IMR-90 (cell line): Measurements from ENCODE around the gene IWS1. TPM values are rescaled to one million over a fixed set of nuclear protein-coding genes. Genes with fewer than 3 reads are reported as not detected.

Source experiments
- ATAC-seq: fragments of 200-7000 bp; cut with Tn5 transposase; 2 replicates; pipeline ENCODE4 v1.9.1; 2020; ENCODE audit warnings: low read depth, mild to moderate bottlenecking, moderate library complexity
- BruUV-seq: library from RNA; stranded (reverse); fragments of 400-500 nt; replicated peaks from 2 replicates; lab custom pipeline; 2021; lab: Mats Ljungman, UMichigan
- CTCF ChIA-PET: fragments of 300-600 bp; formaldehyde crosslinking; extraction: SDS; loops from one replicate; lab custom pipeline; 2021; ENCODE audit warnings: antibody characterized with exemption; lab: Yijun Ruan, JAX
- POLR2A ChIA-PET: fragments of 300-600 bp; sonication (Branson Sonifier 250); formaldehyde crosslinking; loops from one replicate; lab custom pipeline; 2022; ENCODE audit warnings: antibody characterized with exemption; ENCODE audit not compliant: unreplicated experiment; lab: Charles Lee
- DNase-seq: peaks from one replicate; pipeline ENCODE4 v3.0.0; 2013
- H2AFZ ChIP-seq: replicated peaks from 2 replicates; pipeline ENCODE3; 2013; ENCODE audit warnings: low read length, mild to moderate bottlenecking; ENCODE audit not compliant: poor library complexity
- H2AK5ac ChIP-seq: 2 replicates; pipeline ENCODE4 v1.6.1; 2013; ENCODE audit warnings: low read depth, low read length, inconsistent platforms
- H2AK9ac ChIP-seq: replicated peaks from 2 replicates; pipeline ENCODE3; 2013; ENCODE audit warnings: mild to moderate bottlenecking, low read depth, low read length, moderate library complexity; ENCODE audit not compliant: poor library complexity
- H2BK120ac ChIP-seq: 2 replicates; pipeline ENCODE4 v1.6.1; 2013; ENCODE audit warnings: low read depth, low read length, inconsistent platforms
- H2BK15ac ChIP-seq: 3 replicates; pipeline ENCODE4 v1.6.1; 2013; ENCODE audit warnings: low read depth, low read length, inconsistent platforms
- H2BK20ac ChIP-seq: 2 replicates; pipeline ENCODE4 v1.6.1; 2013; ENCODE audit warnings: low read depth, mild to moderate bottlenecking, inconsistent platforms, low read length, moderate library complexity
- H2BK5ac ChIP-seq: 2 replicates; pipeline ENCODE4 v1.6.1; 2013; ENCODE audit warnings: mild to moderate bottlenecking, low read depth, low read length, inconsistent platforms; ENCODE audit not compliant: poor library complexity, severe bottlenecking
- H3K14ac ChIP-seq: replicated peaks from 2 replicates; pipeline ENCODE4 v1.6.1; 2013; ENCODE audit warnings: low read depth, low read length, inconsistent platforms
- H3K18ac ChIP-seq: 2 replicates; pipeline ENCODE4 v1.6.1; 2013; ENCODE audit warnings: low read depth, low read length, control low read depth
- H3K23ac ChIP-seq: 2 replicates; pipeline ENCODE4 v1.6.1; 2013; ENCODE audit warnings: low read depth, low read length, inconsistent platforms
- H3K27ac ChIP-seq: 2 replicates; pipeline ENCODE4 v1.5.1; 2013; ENCODE audit warnings: mild to moderate bottlenecking, control low read depth, low read length; ENCODE audit not compliant: insufficient read depth
- H3K27me3 ChIP-seq: 2 replicates; pipeline ENCODE4 v1.6.1; 2013; ENCODE audit warnings: low read length; ENCODE audit not compliant: control insufficient read depth, insufficient read depth
- H3K36me3 ChIP-seq: 2 replicates; pipeline ENCODE4 v1.6.1; 2013; ENCODE audit warnings: low read length, mixed read lengths; ENCODE audit not compliant: control insufficient read depth, insufficient read depth
- H3K4ac ChIP-seq: 2 replicates; pipeline ENCODE4 v1.6.1; 2013; ENCODE audit warnings: low read depth, low read length, inconsistent platforms
- H3K4me1 ChIP-seq: 2 replicates; pipeline ENCODE4 v1.6.1; 2013; ENCODE audit warnings: low read length, mixed read lengths; ENCODE audit not compliant: control insufficient read depth, insufficient read depth
- H3K4me2 ChIP-seq: 2 replicates; pipeline ENCODE4 v1.6.1; 2013; ENCODE audit warnings: low read depth, mild to moderate bottlenecking, control low read depth, low read length, moderate library complexity
- H3K4me3 ChIP-seq: 2 replicates; pipeline ENCODE4 v1.5.1; 2013; ENCODE audit warnings: low read depth, mild to moderate bottlenecking, control low read depth, low read length, moderate library complexity; ENCODE audit not compliant: insufficient read depth
- H3K56ac ChIP-seq: 2 replicates; pipeline ENCODE4 v1.6.1; 2013; ENCODE audit warnings: low read length, inconsistent platforms; ENCODE audit not compliant: insufficient read depth; ENCODE audit errors: extremely low read depth
- H3K79me1 ChIP-seq, 2 experiments: 2 replicates each; pipeline ENCODE4 v1.6.1; 2013; ENCODE audit warnings: low read length in 2 of 2, inconsistent platforms in 1 of 2, low read depth in 1 of 2
- H3K9ac ChIP-seq: 2 replicates; pipeline ENCODE4 v1.6.1; 2013; ENCODE audit warnings: low read depth, low read length, control low read depth
- H3K9me1 ChIP-seq: 2 replicates; pipeline ENCODE4 v1.6.1; 2013; ENCODE audit warnings: low read length, inconsistent platforms; ENCODE audit not compliant: insufficient read depth
- H3K9me3 ChIP-seq: 2 replicates; pipeline ENCODE4 v1.6.1; 2013; ENCODE audit warnings: low read length; ENCODE audit not compliant: control insufficient read depth, insufficient read depth
- H4K20me1 ChIP-seq: 2 replicates; pipeline ENCODE4 v1.6.1; 2013; ENCODE audit warnings: low read length, inconsistent platforms; ENCODE audit not compliant: insufficient read depth
- H4K5ac ChIP-seq: 2 replicates; pipeline ENCODE4 v1.6.1; 2013; ENCODE audit warnings: mild to moderate bottlenecking, low read depth, low read length, control low read depth
- H4K8ac ChIP-seq, 2 experiments: 2 replicates each; pipeline ENCODE4 v1.6.1; 2013; ENCODE audit warnings: low read depth in 2 of 2, low read length in 2 of 2, control low read depth in 1 of 2, inconsistent platforms in 1 of 2
- H4K91ac ChIP-seq: 2 replicates; pipeline ENCODE4 v1.6.1; 2013; ENCODE audit warnings: low read depth, low read length, inconsistent platforms; ENCODE audit not compliant: insufficient read depth
- BHLHE40 ChIP-seq: fragments of 150-350 bp; IDR thresholded peaks from 2 replicates; pipeline ENCODE4 v1.6.1; 2016; ENCODE audit warnings: mild to moderate bottlenecking, low read depth, low read length
- CEBPB ChIP-seq: IDR thresholded peaks from 2 replicates; pipeline ENCODE4 v1.6.1; 2012; ENCODE audit warnings: low read depth, low read length, improper control_type of control experiment
- CHD1 ChIP-seq: IDR thresholded peaks from 2 replicates; pipeline ENCODE4 v1.6.1; 2012; ENCODE audit warnings: low read depth, low read length, improper control_type of control experiment
- CTCF ChIP-seq: conservative IDR thresholded peaks from 2 replicates; pipeline ENCODE4 v1.5.1; 2012; ENCODE audit warnings: mild to moderate bottlenecking, low read depth, low read length, improper control_type of control experiment
- FOS ChIP-seq: fragments of 150-350 bp; IDR thresholded peaks from 2 replicates; pipeline ENCODE4 v1.6.1; 2016; ENCODE audit warnings: low read depth, low read length
- MAFK ChIP-seq: IDR thresholded peaks from 2 replicates; pipeline ENCODE4 v1.6.1; 2012; ENCODE audit warnings: low read depth, low read length, improper control_type of control experiment
- MAZ ChIP-seq: IDR thresholded peaks from 2 replicates; pipeline ENCODE4 v1.6.1; 2012; ENCODE audit warnings: low read depth, mild to moderate bottlenecking, low read length, improper control_type of control experiment, moderate library complexity, borderline replicate concordance
- NFE2L2 ChIP-seq: fragments of 150-350 bp; IDR thresholded peaks from 2 replicates; pipeline ENCODE4 v1.6.1; 2016; ENCODE audit warnings: low read depth, mild to moderate bottlenecking, low read length
- RAD21 ChIP-seq: IDR thresholded peaks from 2 replicates; pipeline ENCODE4 v1.6.1; 2012; ENCODE audit warnings: low read length, improper control_type of control experiment
- RCOR1 ChIP-seq: IDR thresholded peaks from 2 replicates; pipeline ENCODE4 v1.6.1; 2012; ENCODE audit warnings: mild to moderate bottlenecking, low read length, improper control_type of control experiment; ENCODE audit not compliant: insufficient replicate concordance
- RFX5 ChIP-seq: IDR thresholded peaks from 2 replicates; pipeline ENCODE4 v1.8.0; 2012; ENCODE audit warnings: low read depth, mild to moderate bottlenecking, low read length, moderate library complexity
- SMC3 ChIP-seq: fragments of 150-350 bp; IDR thresholded peaks from 2 replicates; pipeline ENCODE4 v1.6.1; 2016; ENCODE audit warnings: low read depth, mild to moderate bottlenecking, antibody characterized with exemption, low read length, moderate library complexity
- USF2 ChIP-seq: fragments of 150-350 bp; IDR thresholded peaks from 2 replicates; pipeline ENCODE4 v1.6.1; 2017; ENCODE audit warnings: mild to moderate bottlenecking, antibody characterized with exemption, low read length, low read depth
- WGBS, 2 experiments: methylation state at CpG; one replicate each; pipeline versions ENCODE4 v1.1.5 to v1.1.7; 2013; ENCODE audit warnings: missing lambda C conversion rate in 2 of 2; ENCODE audit not compliant: insufficient read length in 1 of 2; ENCODE audit errors: extremely low coverage in 2 of 2; 5-methylcytosine and 5-hydroxymethylcytosine counted together
- dilution Hi-C: fragments of 300-500 bp; cut with HindIII; formaldehyde crosslinking; loops from one replicate; pipeline ENCODE4 v1.14.3; 2018; ENCODE audit warnings: low sequenced_read_pairs; ENCODE audit not compliant: unreplicated experiment
- in situ Hi-C: fragments of 300-500 bp; cut with MboI; formaldehyde crosslinking; loops from 3 replicates; pipeline ENCODE4 v1.14.3; 2019; ENCODE audit warnings: low sequenced_read_pairs, inconsistent platforms, mixed read lengths
- intact Hi-C: fragments of 100-400 bp; cut with micrococcal nuclease; formaldehyde crosslinking; loops from 2 replicates; pipeline ENCODE4 v1.10.0; 2022
- polyA plus RNA-seq, 3 experiments: library from polyadenylated mRNA; depleted of rRNA; stranded (reverse); fragments of >200 nt; gene quantifications; 2 replicates each; pipeline ENCODE4 v1.2.3, GENCODE V29; 2012; ENCODE audit warnings: low replicate concordance in 1 of 3
- total RNA-seq: library from RNA; depleted of rRNA; stranded (reverse); fragments of >200 nt; gene quantifications from 2 replicates; pipeline ENCODE4 v1.2.3, GENCODE V29; 2012
- TF ChIP-seq, protein P1 (sequence below): fragments of 150-350 bp; IDR thresholded peaks from 2 replicates; pipeline ENCODE4 v1.6.1; 2016; ENCODE audit warnings: low read depth, mild to moderate bottlenecking, low read length, moderate library complexity, borderline replicate concordance

The IWS1 gene
- total and polyA plus RNA-seq, 2 of the 4 experiments (the other 2 are of a cell fraction) = 31.5 to 52.5 TPM

- ChIA-PET POLR2A (interaction anchor here (1.2 kb wide), 1 partner anchor 10 kb away, joined by 3 read pairs; the partner anchor contains the start of gene IWS1), CTCF (interaction anchor here (1.1 kb wide), 1 partner anchor 24 kb away, joined by 3 read pairs; no protein-coding TSS in a partner anchor)
- BruUV-seq = no TSS peak
- Histone ChIP-seq H3K9me3 (no peaks in the 10 kb centered on the region), H3K4ac (no peak overlapping the region), H3K4me3 (no peak overlapping the region), H2BK20ac (no peak overlapping the region), H3K36me3 (no peaks in the 10 kb centered on the region), H4K20me1 (no peaks in the 10 kb centered on the region), H3K4me1 (no peaks in the 10 kb centered on the region), H2BK5ac (no peak overlapping the region), H3K18ac (no peak overlapping the region), H2BK15ac (no peak overlapping the region), H3K14ac (no peak overlapping the region), H4K5ac (no peak overlapping the region), H3K4me2 (no peak overlapping the region), H2AK5ac (no peak overlapping the region), H3K9ac (no peak overlapping the region), H3K23ac (no peak overlapping the region), H4K8ac (no peak overlapping the region), H4K91ac (no peak overlapping the region), H2AK9ac (no peak overlapping the region), H3K56ac (no peak overlapping the region), H3K27me3 (peaks cover 45% of the 10 kb centered on the region), H2BK120ac (no peak overlapping the region), H2AFZ (no peak overlapping the region), H3K27ac (no peak overlapping the region), H3K79me1 (no peaks in the 10 kb centered on the region), H3K9me1 (0 out of 2 replicates have a peak, but pooled peaks cover 3% of the 10 kb centered on the region)
- intact Hi-C loops = no loop called here
- no CpG with 5 or more reads among the region's 7 CpGs for WGBS, 2 experiments
- DNase-seq (no peak), ATAC-seq (no peak)
- dilution Hi-C loops = no loop called here
- in situ Hi-C loops = no loop called here
- TF ChIP-seq, protein P1, sequence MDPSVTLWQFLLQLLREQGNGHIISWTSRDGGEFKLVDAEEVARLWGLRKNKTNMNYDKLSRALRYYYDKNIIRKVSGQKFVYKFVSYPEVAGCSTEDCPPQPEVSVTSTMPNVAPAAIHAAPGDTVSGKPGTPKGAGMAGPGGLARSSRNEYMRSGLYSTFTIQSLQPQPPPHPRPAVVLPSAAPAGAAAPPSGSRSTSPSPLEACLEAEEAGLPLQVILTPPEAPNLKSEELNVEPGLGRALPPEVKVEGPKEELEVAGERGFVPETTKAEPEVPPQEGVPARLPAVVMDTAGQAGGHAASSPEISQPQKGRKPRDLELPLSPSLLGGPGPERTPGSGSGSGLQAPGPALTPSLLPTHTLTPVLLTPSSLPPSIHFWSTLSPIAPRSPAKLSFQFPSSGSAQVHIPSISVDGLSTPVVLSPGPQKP = no peak
- TF ChIP-seq CTCF (no peak), RAD21 (no peak), CHD1 (no peak), RCOR1 (no peak), RFX5 (no peak), MAZ (no peak), BHLHE40 (no peak), FOS (no peak), MAFK (no peak), NFE2L2 (no peak), CEBPB (no peak), USF2 (no peak), SMC3 (no peak)
These were observed 10.6 kb upstream of the IWS1 start for GRCh38 chr2:127536707-127537541.
